Heart right ventricle (tissue), 16 donors: ENCODE results near the gene PRR18. TPM values are rescaled to one million over a fixed set of nuclear protein-coding genes. Genes with fewer than 3 reads are reported as not detected.
"Not testable (repeated sequence)": the region's sequence is repeated elsewhere in the genome, so short reads cannot be mapped to it uniquely, and the experiment has no call there.

Source experiments
- ATAC-seq, 8 donors: fragments of 200-7000 bp; cut with Tn5 transposase; one replicate each; pipeline ENCODE4 v1.9.1; 2020; ENCODE audit warnings: mild to moderate bottlenecking in 8 of 8, moderate library complexity in 8 of 8, moderate number of reproducible peaks in 1 of 8
- DNase-seq, 2 donors: peaks; one replicate each; pipeline ENCODE4 v3.0.0-alpha.2; 2020
- H3K27ac ChIP-seq, 10 donors: fragments of 200-600 bp; sonication (generic) in 2 of 10; one replicate each; pipeline versions ENCODE4 v1.5.0 to v1.8.0; 2020 to 2022; ENCODE audit warnings: mild to moderate bottlenecking in 3 of 10
- H3K27me3 ChIP-seq, 7 donors: fragments of 200-600 bp; one replicate each; pipeline ENCODE4 v1.8.0; 2021 to 2022; ENCODE audit warnings: mild to moderate bottlenecking in 2 of 7
- H3K36me3 ChIP-seq, 9 donors: fragments of 200-600 bp; sonication (generic) in 1 of 9; one replicate each; pipeline versions ENCODE4 v1.5.0 to v1.8.0; 2020 to 2022; ENCODE audit warnings: mild to moderate bottlenecking in 2 of 9
- H3K4me1 ChIP-seq, 9 donors: fragments of 200-600 bp; sonication (generic) in 1 of 9; one replicate each; pipeline versions ENCODE4 v1.5.0 to v1.8.0; 2020 to 2022; ENCODE audit warnings: mild to moderate bottlenecking in 4 of 9
- H3K4me3 ChIP-seq, 10 donors: fragments of 200-600 bp; sonication (generic) in 2 of 10; one replicate each; pipeline versions ENCODE4 v1.5.0 to v1.8.0; 2020 to 2022; ENCODE audit warnings: mild to moderate bottlenecking in 7 of 10, moderate library complexity in 2 of 10
- H3K9me3 ChIP-seq, 11 donors: fragments of 200-600 bp in 10 of 11; sonication (generic) in 2 of 11; one replicate each; pipeline versions ENCODE4 v1.5.0 to v1.8.0; 2013 to 2022; ENCODE audit warnings: mild to moderate bottlenecking in 2 of 11, control low read depth in 1 of 11, moderate library complexity in 1 of 11
- WGBS, 2 donors: extraction: QIAGEN DNeasy Blood & Tissue Kit; methylation state at CpG; one replicate each; pipeline ENCODE4 v1.1.7; 2013; ENCODE audit warnings: inconsistent platforms in 1 of 2; 5-methylcytosine and 5-hydroxymethylcytosine counted together
- intact Hi-C, 10 donors: fragments of 100-400 bp; cut with DNase I; formaldehyde crosslinking; loops; one replicate each; pipeline versions ENCODE4 v1.11.1 to v1.14.2; 2022
- polyA plus RNA-seq, 2 donors: library from polyadenylated mRNA; stranded (reverse); fragments of 200-250 nt; gene quantifications; one replicate each; pipeline ENCODE4 v1.2.3, GENCODE V29; 2013
- total RNA-seq, 10 donors: library from RNA; stranded (reverse); fragmentation: NEBNext Ultra II Directional in 3 of 10; extraction: Animal tissue kit (Norgen Biotek cat#: 25700) in 3 of 10; gene quantifications; one replicate each; pipeline versions ENCODE4 v1.2.1 to v1.2.4, GENCODE V29; 2021 to 2023
- TF ChIP-seq, protein P1 (sequence below), 9 donors: fragments of 200-600 bp; sonication (generic) in 2 of 9; IDR thresholded peaks; one replicate each; pipeline versions ENCODE4 v1.5.0 to v1.8.0; 2021 to 2022; ENCODE audit warnings: antibody characterized with exemption in 9 of 9, mild to moderate bottlenecking in 5 of 9, moderate library complexity in 1 of 9
- donor health status: Arrhythmogenic right ventricular cardiomyopathy.
- donor health status: ischemic (EF 13 %, LVEDD 7.1; RV severe dilation, severe dysfunction).
- donor health status: healthy with polysubstance abuse.
- donor health status: DM: no; HTN: yes; CAD: no.
- donor health status: DM: no; HTN: no; CAD: no.
- donor health status: ischemic (EF 25% LVEDD 6.9; RV normal size, moderate dysfunction).
- donor health status: ischemic (EF 25% LVEDD 5.7; RV mildly dilated, moderate dysfunction).
- donor health status: healthy.
- donor health status: DM: yes; HTN: yes; CAD: no.
- donor health status: Ischemic cardiomyopathy.
- donor health status: ischemic (EF 35%, LVEDD 5.7; RV mildly dilated, moderate dysfunction).
- donor health status: nonischemic (EF 11% LVEDD 7.7; RV severe dilation, severe dysfunction).
- donor health status: DM: yes; HTN: yes; CAD: no.
- donor health status: PGD.
- donor health status: ischemic (EF 29% LVEDD 5.4; RV normal size, mild dysfunction).
- donor health status: nonischemic (EF 23%, LVEDD 6.1; RV moderate dilation, normal function).

PRR18 gene
- total and polyA plus RNA-seq, 12 donors: 0.03 to 0.20 (median 0.11) TPM; not detected in 7

- H3K27ac ChIP-seq: peak overlapping the region in 1 of 10 donors; percentile 20
- H3K4me3 ChIP-seq: no peak overlapping the region
- intact Hi-C loops: no loop called here
- DNase-seq: no peak
- peaks cover 0 to 13% (median 0%) of the 10 kb centered on the region in 11 donors for H3K9me3 ChIP-seq
- TF ChIP-seq, protein P1, sequence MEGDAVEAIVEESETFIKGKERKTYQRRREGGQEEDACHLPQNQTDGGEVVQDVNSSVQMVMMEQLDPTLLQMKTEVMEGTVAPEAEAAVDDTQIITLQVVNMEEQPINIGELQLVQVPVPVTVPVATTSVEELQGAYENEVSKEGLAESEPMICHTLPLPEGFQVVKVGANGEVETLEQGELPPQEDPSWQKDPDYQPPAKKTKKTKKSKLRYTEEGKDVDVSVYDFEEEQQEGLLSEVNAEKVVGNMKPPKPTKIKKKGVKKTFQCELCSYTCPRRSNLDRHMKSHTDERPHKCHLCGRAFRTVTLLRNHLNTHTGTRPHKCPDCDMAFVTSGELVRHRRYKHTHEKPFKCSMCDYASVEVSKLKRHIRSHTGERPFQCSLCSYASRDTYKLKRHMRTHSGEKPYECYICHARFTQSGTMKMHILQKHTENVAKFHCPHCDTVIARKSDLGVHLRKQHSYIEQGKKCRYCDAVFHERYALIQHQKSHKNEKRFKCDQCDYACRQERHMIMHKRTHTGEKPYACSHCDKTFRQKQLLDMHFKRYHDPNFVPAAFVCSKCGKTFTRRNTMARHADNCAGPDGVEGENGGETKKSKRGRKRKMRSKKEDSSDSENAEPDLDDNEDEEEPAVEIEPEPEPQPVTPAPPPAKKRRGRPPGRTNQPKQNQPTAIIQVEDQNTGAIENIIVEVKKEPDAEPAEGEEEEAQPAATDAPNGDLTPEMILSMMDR (IDR thresholded peaks at IDR 0.05): no peak
- H3K27me3 ChIP-seq: no peaks in the 10 kb centered on the region
- no peaks in the 10 kb centered on the region for H3K36me3 ChIP-seq
- ATAC-seq: no peak
- peaks cover 0 to 17% (median 9%) of the 10 kb centered on the region in 9 donors for H3K4me1 ChIP-seq
Measured at GRCh38 chr6:166346965-166347364, 38.8 kb upstream of the PRR18 start.

- no peak for ATAC-seq
- no peak for DNase-seq
- Histone ChIP-seq H3K36me3 (no peaks in the 10 kb centered on the region), H3K4me3 (no peak overlapping the region), H3K27ac (peak overlapping the region in 1 of 10 donors; percentile 20), H3K9me3 (peaks cover 0 to 13% (median 0%) of the 10 kb centered on the region in 11 donors), H3K27me3 (no peaks in the 10 kb centered on the region), H3K4me1 (peaks cover 0 to 17% (median 12%) of the 10 kb centered on the region in 9 donors)
- intact Hi-C loops: no loop called here
- 91 to 95% methylated on average over 3 of the region's 3 CpGs for WGBS, 2 donors
- TF ChIP-seq, protein P1 (IDR thresholded peaks at IDR 0.05): no peak
Measured at GRCh38 chr6:166346449-166346848, 38.3 kb upstream of the PRR18 start.

- intact Hi-C loops, DNase-seq, H3K36me3 ChIP-seq, H3K9me3 ChIP-seq, ATAC-seq, H3K27ac ChIP-seq, H3K4me3 ChIP-seq, H3K27me3 ChIP-seq: not testable (repeated sequence)
- peaks cover 4 to 25% (median 20%) of the 10 kb centered on the region in 9 donors for H3K4me1 ChIP-seq
- 81 to 89% methylated on average over 9 of the region's 9 CpGs for WGBS, 2 donors
Measured at GRCh38 chr6:166345672-166346071, 37.5 kb upstream of the PRR18 start.

GRCh38 chr6:166344921-166345320 lies 36.7 kb upstream of the PRR18 start:
- H3K4me1 ChIP-seq: peaks cover 11 to 32% (median 27%) of the 10 kb centered on the region in 9 donors
- not testable (repeated sequence) for H3K27ac ChIP-seq, H3K4me3 ChIP-seq, ATAC-seq, H3K9me3 ChIP-seq, DNase-seq, H3K27me3 ChIP-seq, H3K36me3 ChIP-seq
- WGBS, 2 donors: 93 to 98% methylated on average over 2 of the region's 2 CpGs
- intact Hi-C loops: loop anchor here in 4 of 10 donors (5.0 kb wide), 1 partner anchor 37 kb away; the partner anchor contains the start of gene MPC1 (in 4 of the 4)

DNA sequence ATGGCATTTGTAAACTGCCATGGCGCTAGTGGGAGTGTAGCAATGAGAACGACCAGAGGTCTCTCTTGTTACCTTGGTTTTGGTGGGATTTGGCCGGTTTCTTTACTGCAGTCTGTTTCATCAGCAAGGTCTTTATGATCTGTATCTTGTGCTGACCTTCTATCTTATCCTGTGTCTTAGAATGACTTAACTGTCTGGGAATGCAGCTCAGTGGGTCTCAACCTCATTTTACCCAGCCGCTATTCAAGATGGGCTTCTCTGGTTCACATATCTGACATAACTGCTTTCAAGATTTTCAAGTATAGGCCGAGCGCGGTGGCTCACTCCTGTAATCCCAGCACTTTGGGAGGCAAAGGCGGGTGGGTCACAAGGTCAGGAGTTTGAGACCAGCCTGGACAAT lies 36.0 kb upstream of the PRR18 start:
- H3K9me3 ChIP-seq: no peaks in the 10 kb centered on the region
- no peak for DNase-seq
- ATAC-seq: no peak
- H3K27me3 ChIP-seq: no peaks in the 10 kb centered on the region
- H3K36me3 ChIP-seq: peaks cover 0 to 5% (median 0%) of the 10 kb centered on the region in 9 donors
- TF ChIP-seq, protein P1 (IDR thresholded peaks at IDR 0.05): no peak
- WGBS, 2 donors: 91 to 93% methylated on average over 8 of the region's 8 CpGs
- no peak overlapping the region for H3K4me3 ChIP-seq
- intact Hi-C loops: loop anchor here in 4 of 10 donors (5.0 kb wide), 1 partner anchor 38 kb away; the partner anchor contains the start of gene MPC1 (in 4 of the 4)
- no peak overlapping the region for H3K27ac ChIP-seq
- peaks cover 11 to 39% (median 34%) of the 10 kb centered on the region in 9 donors for H3K4me1 ChIP-seq
